Measurements from ENCODE around the gene NTSR1.

Gene NTSR1

GRCh38 chr20:62776692-62777527 is 68.3 kb downstream of the NTSR1 start:
- H3K9me3 ChIP-seq (ENCODE audit: control insufficient read depth, insufficient read depth, low read length) = no peaks in the 10 kb centered on the region
- no peaks in the 10 kb centered on the region for H3K27me3 ChIP-seq (ENCODE audit: control insufficient read depth, insufficient read depth, low read length)
- no peak overlapping the region for H3K9ac ChIP-seq (ENCODE audit: low read depth, low read length)
- H3K36me3 ChIP-seq (ENCODE audit: control insufficient read depth, insufficient read depth, low read length) = no peaks in the 10 kb centered on the region
- no peaks in the 10 kb centered on the region for H3K4me1 ChIP-seq (ENCODE audit: control insufficient read depth, insufficient read depth, low read length)
- H3K4me3 ChIP-seq (ENCODE audit: low read depth, low read length) = no peak overlapping the region

- H3K9ac ChIP-seq (ENCODE audit: low read depth, low read length) = no peak overlapping the region
- H3K36me3 ChIP-seq (ENCODE audit: control insufficient read depth, insufficient read depth, low read length) = no peaks in the 10 kb centered on the region
- no peaks in the 10 kb centered on the region for H3K27me3 ChIP-seq (ENCODE audit: control insufficient read depth, insufficient read depth, low read length)
- H3K4me1 ChIP-seq (ENCODE audit: control insufficient read depth, insufficient read depth, low read length) = no peaks in the 10 kb centered on the region
- H3K4me3 ChIP-seq (ENCODE audit: low read depth, low read length) = no peak overlapping the region
- H3K9me3 ChIP-seq (ENCODE audit: control insufficient read depth, insufficient read depth, low read length) = no peaks in the 10 kb centered on the region
These were observed 68.8 kb downstream of the NTSR1 start for GRCh38 chr20:62777528-62777830.

GRCh38 chr20:62778058-62778457 is 69.4 kb downstream of the NTSR1 start:
- H3K27me3 ChIP-seq (ENCODE audit: control insufficient read depth, insufficient read depth, low read length) = no peaks in the 10 kb centered on the region
- no peak overlapping the region for H3K9ac ChIP-seq (ENCODE audit: low read depth, low read length)
- no peaks in the 10 kb centered on the region for H3K4me1 ChIP-seq (ENCODE audit: control insufficient read depth, insufficient read depth, low read length)
- H3K9me3 ChIP-seq (ENCODE audit: control insufficient read depth, insufficient read depth, low read length) = no peaks in the 10 kb centered on the region
- H3K4me3 ChIP-seq (ENCODE audit: low read depth, low read length) = no peak overlapping the region
- no peaks in the 10 kb centered on the region for H3K36me3 ChIP-seq (ENCODE audit: control insufficient read depth, insufficient read depth, low read length)

GRCh38 chr20:62778601-62779416 is 70.2 kb downstream of the NTSR1 start:
- H3K4me1 ChIP-seq (ENCODE audit: control insufficient read depth, insufficient read depth, low read length) = no peaks in the 10 kb centered on the region
- no peaks in the 10 kb centered on the region for H3K9me3 ChIP-seq (ENCODE audit: control insufficient read depth, insufficient read depth, low read length)
- H3K4me3 ChIP-seq (ENCODE audit: low read depth, low read length) = no peak overlapping the region
- no peaks in the 10 kb centered on the region for H3K36me3 ChIP-seq (ENCODE audit: control insufficient read depth, insufficient read depth, low read length)
- no peaks in the 10 kb centered on the region for H3K27me3 ChIP-seq (ENCODE audit: control insufficient read depth, insufficient read depth, low read length)
- no peak overlapping the region for H3K9ac ChIP-seq (ENCODE audit: low read depth, low read length)

GRCh38 chr20:62779417-62779685 is 70.7 kb downstream of the NTSR1 start:
- H3K4me3 ChIP-seq (ENCODE audit: low read depth, low read length) = no peak overlapping the region
- H3K27me3 ChIP-seq (ENCODE audit: control insufficient read depth, insufficient read depth, low read length) = no peaks in the 10 kb centered on the region
- no peaks in the 10 kb centered on the region for H3K36me3 ChIP-seq (ENCODE audit: control insufficient read depth, insufficient read depth, low read length)
- H3K9me3 ChIP-seq (ENCODE audit: control insufficient read depth, insufficient read depth, low read length) = no peaks in the 10 kb centered on the region
- no peak overlapping the region for H3K9ac ChIP-seq (ENCODE audit: low read depth, low read length)
- no peaks in the 10 kb centered on the region for H3K4me1 ChIP-seq (ENCODE audit: control insufficient read depth, insufficient read depth, low read length)

GRCh38 chr20:62780204-62780603 is 71.6 kb downstream of the NTSR1 start:
- no peaks in the 10 kb centered on the region for H3K9me3 ChIP-seq (ENCODE audit: control insufficient read depth, insufficient read depth, low read length)
- H3K4me1 ChIP-seq (ENCODE audit: control insufficient read depth, insufficient read depth, low read length) = no peaks in the 10 kb centered on the region
- no peaks in the 10 kb centered on the region for H3K36me3 ChIP-seq (ENCODE audit: control insufficient read depth, insufficient read depth, low read length)
- H3K4me3 ChIP-seq (ENCODE audit: low read depth, low read length) = no peak overlapping the region
- H3K27me3 ChIP-seq (ENCODE audit: control insufficient read depth, insufficient read depth, low read length) = no peaks in the 10 kb centered on the region
- no peak overlapping the region for H3K9ac ChIP-seq (ENCODE audit: low read depth, low read length)

- H3K4me3 ChIP-seq (ENCODE audit: low read depth, low read length) = no peak overlapping the region
- no peaks in the 10 kb centered on the region for H3K4me1 ChIP-seq (ENCODE audit: control insufficient read depth, insufficient read depth, low read length)
- no peaks in the 10 kb centered on the region for H3K27me3 ChIP-seq (ENCODE audit: control insufficient read depth, insufficient read depth, low read length)
- no peak overlapping the region for H3K9ac ChIP-seq (ENCODE audit: low read depth, low read length)
- no peaks in the 10 kb centered on the region for H3K36me3 ChIP-seq (ENCODE audit: control insufficient read depth, insufficient read depth, low read length)
- no peaks in the 10 kb centered on the region for H3K9me3 ChIP-seq (ENCODE audit: control insufficient read depth, insufficient read depth, low read length)
These were observed 72.1 kb downstream of the NTSR1 start for GRCh38 chr20:62780696-62781095.

- Histone ChIP-seq H3K9me3 (ENCODE audit: control insufficient read depth, insufficient read depth, low read length) (no peaks in the 10 kb centered on the region), H3K9ac (ENCODE audit: low read depth, low read length) (no peak overlapping the region), H3K4me1 (ENCODE audit: control insufficient read depth, insufficient read depth, low read length) (no peaks in the 10 kb centered on the region), H3K4me3 (ENCODE audit: low read depth, low read length) (no peak overlapping the region), H3K36me3 (ENCODE audit: control insufficient read depth, insufficient read depth, low read length) (no peaks in the 10 kb centered on the region), H3K27me3 (ENCODE audit: control insufficient read depth, insufficient read depth, low read length) (no peaks in the 10 kb centered on the region)
These were observed 73.7 kb downstream of the NTSR1 start for GRCh38 chr20:62782149-62782892.

- Histone ChIP-seq H3K9ac (ENCODE audit: low read depth, low read length) (no peak overlapping the region), H3K9me3 (ENCODE audit: control insufficient read depth, insufficient read depth, low read length) (no peaks in the 10 kb centered on the region), H3K4me1 (ENCODE audit: control insufficient read depth, insufficient read depth, low read length) (no peaks in the 10 kb centered on the region), H3K36me3 (ENCODE audit: control insufficient read depth, insufficient read depth, low read length) (no peaks in the 10 kb centered on the region), H3K4me3 (ENCODE audit: low read depth, low read length) (no peak overlapping the region), H3K27me3 (ENCODE audit: control insufficient read depth, insufficient read depth, low read length) (no peaks in the 10 kb centered on the region)
These were observed 74.2 kb downstream of the NTSR1 start for GRCh38 chr20:62782893-62783278.

GRCh38 chr20:62784497-62784896 is 75.9 kb downstream of the NTSR1 start:
- H3K9ac ChIP-seq (ENCODE audit: low read depth, low read length) = no peak overlapping the region
- no peaks in the 10 kb centered on the region for H3K4me1 ChIP-seq (ENCODE audit: control insufficient read depth, insufficient read depth, low read length)
- H3K9me3 ChIP-seq (ENCODE audit: control insufficient read depth, insufficient read depth, low read length) = no peaks in the 10 kb centered on the region
- no peaks in the 10 kb centered on the region for H3K27me3 ChIP-seq (ENCODE audit: control insufficient read depth, insufficient read depth, low read length)
- no peaks in the 10 kb centered on the region for H3K36me3 ChIP-seq (ENCODE audit: control insufficient read depth, insufficient read depth, low read length)
- H3K4me3 ChIP-seq (ENCODE audit: low read depth, low read length) = no peak overlapping the region

GRCh38 chr20:62785393-62785792 is 76.8 kb downstream of the NTSR1 start:
- no peak overlapping the region for H3K4me3 ChIP-seq (ENCODE audit: low read depth, low read length)
- H3K36me3 ChIP-seq (ENCODE audit: control insufficient read depth, insufficient read depth, low read length) = no peaks in the 10 kb centered on the region
- no peaks in the 10 kb centered on the region for H3K4me1 ChIP-seq (ENCODE audit: control insufficient read depth, insufficient read depth, low read length)
- no peak overlapping the region for H3K9ac ChIP-seq (ENCODE audit: low read depth, low read length)
- H3K27me3 ChIP-seq (ENCODE audit: control insufficient read depth, insufficient read depth, low read length) = no peaks in the 10 kb centered on the region
- no peaks in the 10 kb centered on the region for H3K9me3 ChIP-seq (ENCODE audit: control insufficient read depth, insufficient read depth, low read length)

- H3K9me3 ChIP-seq (ENCODE audit: control insufficient read depth, insufficient read depth, low read length) = no peaks in the 10 kb centered on the region
- no peaks in the 10 kb centered on the region for H3K36me3 ChIP-seq (ENCODE audit: control insufficient read depth, insufficient read depth, low read length)
- no peaks in the 10 kb centered on the region for H3K4me1 ChIP-seq (ENCODE audit: control insufficient read depth, insufficient read depth, low read length)
- no peaks in the 10 kb centered on the region for H3K27me3 ChIP-seq (ENCODE audit: control insufficient read depth, insufficient read depth, low read length)
- H3K4me3 ChIP-seq (ENCODE audit: low read depth, low read length) = no peak overlapping the region
- H3K9ac ChIP-seq (ENCODE audit: low read depth, low read length) = no peak overlapping the region
These were observed 77.5 kb downstream of the NTSR1 start for GRCh38 chr20:62786157-62786556.

Data from iPS-15b (cell line).